ENCODE results near the gene RABEP2.
"Not testable (repeated sequence)": the region's sequence is repeated elsewhere in the genome, so short reads cannot be mapped to it uniquely, and the experiment has no call there.

The RABEP2 gene

GRCh38 chr16:28879261-28879840 is 45.7 kb downstream of the RABEP2 start:
- no peak for DNase-seq (ENCODE audit: low read depth)

- DNase-seq (ENCODE audit: low read depth), result no peak
These were observed 46.7 kb downstream of the RABEP2 start, which contains the start of gene ATP2A1 for GRCh38 chr16:28878083-28878926. Gene ATP2A1 (plus strand): TSS chr16:28878488. CDS start chr16:28878672, 184 bp downstream.

- DNase-seq (ENCODE audit: low read depth), result no peak
These were observed 47.4 kb downstream of the RABEP2 start for GRCh38 chr16:28877655-28878000.

- DNase-seq (ENCODE audit: low read depth), result no peak
These were observed 47.9 kb downstream of the RABEP2 start for GRCh38 chr16:28876973-28877654.

- no peak for DNase-seq (ENCODE audit: low read depth)
These were observed 48.9 kb downstream of the RABEP2 start for GRCh38 chr16:28876019-28876659.

GRCh38 chr16:28875134-28876018 is 49.7 kb downstream of the RABEP2 start:
- no peak for DNase-seq (ENCODE audit: low read depth)

GRCh38 chr16:28874406-28874805 is 50.6 kb downstream of the RABEP2 start:
- no peak for DNase-seq (ENCODE audit: low read depth)

GRCh38 chr16:28873543-28874201 is 51.4 kb downstream of the RABEP2 start:
- peak; percentile 26 for DNase-seq (ENCODE audit: low read depth)

- DNase-seq (ENCODE audit: low read depth), result no peak
These were observed 52.1 kb downstream of the RABEP2 start for GRCh38 chr16:28872952-28873351.

- DNase-seq (ENCODE audit: low read depth), result no peak
These were observed 55.8 kb downstream of the RABEP2 start for GRCh38 chr16:28869201-28869600.

- DNase-seq (ENCODE audit: low read depth), result not testable (repeated sequence)
These were observed 57.4 kb downstream of the RABEP2 start for GRCh38 chr16:28867646-28868045.

- no peak for DNase-seq (ENCODE audit: low read depth)
These were observed 57.8 kb downstream of the RABEP2 start for GRCh38 chr16:28867241-28867640.

GRCh38 chr16:28866454-28866804 is 58.6 kb downstream of the RABEP2 start:
- no peak for DNase-seq (ENCODE audit: low read depth)

- no peak for DNase-seq (ENCODE audit: low read depth)
These were observed 59.1 kb downstream of the RABEP2 start for GRCh38 chr16:28865722-28866453.

GRCh38 chr16:28865001-28865688 is 59.9 kb downstream of the RABEP2 start:
- DNase-seq (ENCODE audit: low read depth), result no peak

- DNase-seq (ENCODE audit: low read depth), result no peak
These were observed 60.9 kb downstream of the RABEP2 start for GRCh38 chr16:28863929-28864793.

GRCh38 chr16:28859326-28859725 is 65.7 kb downstream of the RABEP2 start:
- DNase-seq (ENCODE audit: low read depth), result no peak

GRCh38 chr16:28858421-28858820 is 66.6 kb downstream of the RABEP2 start:
- no peak for DNase-seq (ENCODE audit: low read depth)

Measured in stimulated activated CD8-positive, alpha-beta memory T cell treated with anti-CD3 and anti-CD28 coated beads, Interleukin-15, amount 100 ng/mL, for 1 hour (primary cell).